K562 (cell line): ENCODE measurements around the gene WDR13. TPM values are rescaled to one million over a fixed set of nuclear protein-coding genes. Genes with fewer than 3 reads are reported as not detected.

Source experiments
- ASH1L ChIP-seq: fragments of 450-650 bp; IDR thresholded peaks from 2 replicates; pipeline ENCODE4 v1.6.1; 2018; ENCODE audit warnings: borderline replicate concordance, mild to moderate bottlenecking, low read depth; ENCODE audit not compliant: partially characterized antibody
- DMBX1 ChIP-seq: fragments of 250-450 bp; sonication (Bioruptor Pico); IDR thresholded peaks from 2 replicates; pipeline ENCODE4 v1.8.0; 2022; ENCODE audit warnings: inconsistent platforms, mild to moderate bottlenecking, moderate library complexity, borderline replicate concordance
- FOXK1 ChIP-seq: sonication (generic); formaldehyde crosslinking; IDR thresholded peaks from 2 replicates; pipeline ENCODE4 v1.8.0; 2022; ENCODE audit warnings: missing genetic modification reagents, mild to moderate bottlenecking, borderline replicate concordance
- GABPB1 ChIP-seq: sonication (generic); formaldehyde crosslinking; IDR thresholded peaks from 2 replicates; pipeline ENCODE4 v1.8.0; 2022; ENCODE audit warnings: mild to moderate bottlenecking, missing genetic modification reagents
- HDAC8 ChIP-seq: fragments of 450-650 bp; IDR thresholded peaks from 2 replicates; pipeline ENCODE4 v1.6.1; 2016; ENCODE audit warnings: mild to moderate bottlenecking, missing genetic modification characterization, moderate library complexity, missing compliant biosample characterization
- MTA2 ChIP-seq: fragments of 450-650 bp; IDR thresholded peaks from 2 replicates; pipeline ENCODE4 v1.6.1; 2016; ENCODE audit warnings: low read depth
- MYBL2 ChIP-seq, 2 experiments: fragments of 450-650 bp in 1 of 2; sonication (generic) in 1 of 2; formaldehyde crosslinking in 1 of 2; IDR thresholded peaks; 2 replicates each; pipeline versions ENCODE4 v1.6.1 to v1.8.1; 2017 to 2022; ENCODE audit warnings: borderline replicate concordance in 1 of 2, inconsistent platforms in 1 of 2, low read depth in 1 of 2, mild to moderate bottlenecking in 1 of 2, missing genetic modification reagents in 1 of 2, moderate library complexity in 1 of 2
- NEUROD1 ChIP-seq: fragments of 150-350 bp; IDR thresholded peaks from 2 replicates; pipeline ENCODE4 v1.6.1; 2014; ENCODE audit warnings: borderline replicate concordance, low read length, low read depth; ENCODE audit not compliant: partially characterized antibody
- NR2F6 ChIP-seq: fragments of 450-650 bp; formaldehyde crosslinking; IDR thresholded peaks from 2 replicates; pipeline ENCODE4 v1.4.0; 2020; ENCODE audit warnings: mild to moderate bottlenecking
- PHF21A ChIP-seq: fragments of 450-650 bp; IDR thresholded peaks from 2 replicates; pipeline ENCODE4 v1.6.1; 2017; ENCODE audit warnings: low read depth, borderline replicate concordance
- POLR3G ChIP-seq: IDR thresholded peaks from 2 replicates; pipeline ENCODE4 v1.6.1; 2011; ENCODE audit not compliant: insufficient read length, insufficient replicate concordance; ENCODE audit errors: extremely low read depth
- PTBP1 ChIP-seq: fragments of 200-400 bp; formaldehyde crosslinking; IDR thresholded peaks from 2 replicates; pipeline ENCODE4 v1.6.1; 2017; ENCODE audit warnings: low read depth, low read length
- SRSF7 ChIP-seq: fragments of 200-400 bp; formaldehyde crosslinking; optimal IDR thresholded peaks from 2 replicates; pipeline ENCODE3; 2017; ENCODE audit warnings: mild to moderate bottlenecking, low read depth, low read length
- STAG1 ChIP-seq: sonication (generic); formaldehyde crosslinking; IDR thresholded peaks from 2 replicates; pipeline ENCODE4 v1.5.0; 2020; ENCODE audit warnings: missing genetic modification reagents, borderline replicate concordance
- STAT5A ChIP-seq: IDR thresholded peaks from 2 replicates; pipeline ENCODE4 v1.6.1; 2012; ENCODE audit warnings: low read length, inconsistent platforms, borderline replicate concordance
- ZEB2 ChIP-seq: fragments of 450-650 bp; IDR thresholded peaks from 2 replicates; pipeline ENCODE4 v1.6.1; 2016
- ZFP91 ChIP-seq: sonication (generic); formaldehyde crosslinking; IDR thresholded peaks from 2 replicates; pipeline ENCODE4 v1.8.0; 2022; ENCODE audit warnings: mild to moderate bottlenecking, missing genetic modification reagents
- ZNF384 ChIP-seq: IDR thresholded peaks from 2 replicates; pipeline ENCODE4 v1.6.1; 2012; ENCODE audit warnings: low read depth, low read length, improper control_type of control experiment
- ZNF584 ChIP-seq: fragments of 200-800 bp; sonication (Bioruptor generic); IDR thresholded peaks from 2 replicates; pipeline ENCODE4 v1.6.1; 2016; ENCODE audit warnings: low read depth, mild to moderate bottlenecking, missing genetic modification characterization, missing compliant biosample characterization
- ZNF644 ChIP-seq: fragments of 200-800 bp; sonication (Bioruptor generic); IDR thresholded peaks from 2 replicates; pipeline ENCODE4 v1.6.1; 2016; ENCODE audit warnings: low read depth, missing genetic modification characterization, missing compliant biosample characterization
- polyA plus RNA-seq, 8 experiments: library from polyadenylated mRNA; depleted of rRNA in 4 of 8; stranded (reverse) in 5 of 8; unstranded in 3 of 8; fragments of >200 nt; fragmentation: Nextera tagmentation in 2 of 8; fragmentation: Illumina TruSeq in 1 of 8; extraction: Ambion mirVana in 2 of 8; extraction: Trizol in 1 of 8; gene quantifications; 2 replicates each; pipeline versions ENCODE4 v1.2.1 to v1.2.3, GENCODE V29; 2011 to 2014; ENCODE audit warnings: inconsistent platforms in 1 of 8, missing spikeins in 1 of 8
- total RNA-seq, 7 experiments: library from RNA; depleted of rRNA in 6 of 7; stranded (reverse); fragments of >200 nt in 6 of 7; fragmentation: Illumina TruSeq in 2 of 7; extraction: Trizol in 2 of 7; gene quantifications; 2 replicates each; pipeline versions ENCODE4 v1.2.1 to v1.2.3, GENCODE V29; 2011 to 2021; ENCODE audit warnings: low replicate concordance in 1 of 7
- TF ChIP-seq, protein P1 (sequence below): fragments of 450-650 bp; formaldehyde crosslinking; IDR thresholded peaks from 2 replicates; pipeline ENCODE4 v1.4.0; 2022; ENCODE audit warnings: missing genetic modification characterization
- TF ChIP-seq, protein P2 (sequence below), 2 experiments: fragments of 450-650 bp; IDR thresholded peaks; 2 replicates each; pipeline ENCODE4 v1.6.1; 2018; ENCODE audit warnings: mild to moderate bottlenecking in 2 of 2, low read depth in 1 of 2; ENCODE audit not compliant: partially characterized antibody in 2 of 2

Gene WDR13
- total and polyA plus RNA-seq, 9 of the 15 experiments (the other 6 are each of a cell fraction or from before 2014, with no cell fraction given): 7.4 to 70.5 (median 31.4) TPM

- TF ChIP-seq STAG1 (CRISPR knock-in tag) (no peak), ZNF644 (tag) (0 out of 2 replicates have a peak, but pooled peaks have one; percentile 15), ASH1L (no peak), DMBX1 (CRISPR knock-in tag) (no peak), SRSF7 (no peak), GABPB1 (CRISPR knock-in tag) (no peak), NR2F6 (no peak), MTA2 (0 out of 2 replicates have a peak, but pooled peaks have one; percentile 16), FOXK1 (CRISPR knock-in tag) (no peak), ZEB2 (no peak; the same call in none of the 2 replicates), NEUROD1 (no peak), HDAC8 (tag) (no peak), ZFP91 (CRISPR knock-in tag) (no peak), POLR3G (no peak), MYBL2 (IDR thresholded peaks at IDR 0.05; ENCODE audit: low read depth) (no peak), MYBL2 (CRISPR knock-in tag; IDR thresholded peaks at IDR 0.05; ENCODE audit: borderline replicate concordance) (no peak), PHF21A (no peak), ZNF584 (CRISPR knock-in tag) (no peak), PTBP1 (no peak), ZNF384 (no peak), STAT5A (no peak)
- TF ChIP-seq, protein P1, sequence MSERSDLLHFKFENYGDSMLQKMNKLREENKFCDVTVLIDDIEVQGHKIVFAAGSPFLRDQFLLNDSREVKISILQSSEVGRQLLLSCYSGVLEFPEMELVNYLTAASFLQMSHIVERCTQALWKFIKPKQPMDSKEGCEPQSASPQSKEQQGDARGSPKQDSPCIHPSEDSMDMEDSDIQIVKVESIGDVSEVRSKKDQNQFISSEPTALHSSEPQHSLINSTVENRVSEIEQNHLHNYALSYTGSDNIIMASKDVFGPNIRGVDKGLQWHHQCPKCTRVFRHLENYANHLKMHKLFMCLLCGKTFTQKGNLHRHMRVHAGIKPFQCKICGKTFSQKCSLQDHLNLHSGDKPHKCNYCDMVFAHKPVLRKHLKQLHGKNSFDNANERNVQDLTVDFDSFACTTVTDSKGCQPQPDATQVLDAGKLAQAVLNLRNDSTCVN (CRISPR knock-in tag): no peak
- TF ChIP-seq, protein P2, sequence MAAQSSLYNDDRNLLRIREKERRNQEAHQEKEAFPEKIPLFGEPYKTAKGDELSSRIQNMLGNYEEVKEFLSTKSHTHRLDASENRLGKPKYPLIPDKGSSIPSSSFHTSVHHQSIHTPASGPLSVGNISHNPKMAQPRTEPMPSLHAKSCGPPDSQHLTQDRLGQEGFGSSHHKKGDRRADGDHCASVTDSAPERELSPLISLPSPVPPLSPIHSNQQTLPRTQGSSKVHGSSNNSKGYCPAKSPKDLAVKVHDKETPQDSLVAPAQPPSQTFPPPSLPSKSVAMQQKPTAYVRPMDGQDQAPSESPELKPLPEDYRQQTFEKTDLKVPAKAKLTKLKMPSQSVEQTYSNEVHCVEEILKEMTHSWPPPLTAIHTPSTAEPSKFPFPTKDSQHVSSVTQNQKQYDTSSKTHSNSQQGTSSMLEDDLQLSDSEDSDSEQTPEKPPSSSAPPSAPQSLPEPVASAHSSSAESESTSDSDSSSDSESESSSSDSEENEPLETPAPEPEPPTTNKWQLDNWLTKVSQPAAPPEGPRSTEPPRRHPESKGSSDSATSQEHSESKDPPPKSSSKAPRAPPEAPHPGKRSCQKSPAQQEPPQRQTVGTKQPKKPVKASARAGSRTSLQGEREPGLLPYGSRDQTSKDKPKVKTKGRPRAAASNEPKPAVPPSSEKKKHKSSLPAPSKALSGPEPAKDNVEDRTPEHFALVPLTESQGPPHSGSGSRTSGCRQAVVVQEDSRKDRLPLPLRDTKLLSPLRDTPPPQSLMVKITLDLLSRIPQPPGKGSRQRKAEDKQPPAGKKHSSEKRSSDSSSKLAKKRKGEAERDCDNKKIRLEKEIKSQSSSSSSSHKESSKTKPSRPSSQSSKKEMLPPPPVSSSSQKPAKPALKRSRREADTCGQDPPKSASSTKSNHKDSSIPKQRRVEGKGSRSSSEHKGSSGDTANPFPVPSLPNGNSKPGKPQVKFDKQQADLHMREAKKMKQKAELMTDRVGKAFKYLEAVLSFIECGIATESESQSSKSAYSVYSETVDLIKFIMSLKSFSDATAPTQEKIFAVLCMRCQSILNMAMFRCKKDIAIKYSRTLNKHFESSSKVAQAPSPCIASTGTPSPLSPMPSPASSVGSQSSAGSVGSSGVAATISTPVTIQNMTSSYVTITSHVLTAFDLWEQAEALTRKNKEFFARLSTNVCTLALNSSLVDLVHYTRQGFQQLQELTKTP (IDR thresholded peaks at IDR 0.05; ENCODE audit: low read depth in 1 of 2, partially characterized antibody in 2 of 2): no peak
Observed at GRCh38 chrX:48573690-48574269, 23.5 kb upstream of the WDR13 start (continued).
